ENCODE results near the gene IL11. TPM values are rescaled to one million over a fixed set of nuclear protein-coding genes. Genes with fewer than 3 reads are reported as not detected.

Gene IL11
- total and polyA plus RNA-seq, 4 experiments from 2014 or later, result 0.32 to 0.47 TPM; not detected in 2

GRCh38 chr19:55344444-55344843, 25.8 kb downstream of the IL11 start:
- no peak for DNase-seq
- Mint-ChIP-seq H3K9me3 (no peaks in the 10 kb centered on the region), H3K27ac (no peak overlapping the region), H3K36me3 (peaks cover 4 to 10% of the 10 kb centered on the region in 2 donors), H3K4me1 (peaks cover 4 to 22% (median 12%) of the 10 kb centered on the region in 4 donors), H3K4me3 (no peak overlapping the region), H3K27me3 (peaks cover 0 to 2% of the 10 kb centered on the region in 2 donors)
- H3K9me3 ChIP-seq (ENCODE audit: control insufficient read depth in 1 of 2, low read length in 2 of 2), result no peaks in the 10 kb centered on the region
- no peak overlapping the region for H3K27ac ChIP-seq (ENCODE audit: low read depth, low read length)
- intact Hi-C loops (cut with micrococcal nuclease), result no loop called here
- H3K4me3 ChIP-seq (ENCODE audit: low read length in 2 of 2), result no peak overlapping the region
- H3K4me1 ChIP-seq (ENCODE audit: insufficient read depth, low read length), result peaks cover 17% of the 10 kb centered on the region
- peaks cover 3% of the 10 kb centered on the region for H3K36me3 ChIP-seq (ENCODE audit: insufficient read depth, low read length)
- POLR2A ChIA-PET (ENCODE audit: partially characterized antibody), result no interaction called here
- no peaks in the 10 kb centered on the region for H3K27me3 ChIP-seq (ENCODE audit: insufficient read depth, low read length)
- CTCF ChIA-PET (ENCODE audit: partially characterized antibody), result no interaction called here

GRCh38 chr19:55341595-55342531, 28.4 kb downstream of the IL11 start:
- Mint-ChIP-seq H3K4me1 (peaks cover 9 to 35% (median 18%) of the 10 kb centered on the region in 4 donors), H3K4me3 (peak overlapping the region in 7 of 8 donors; percentile 30 to 67 (median 64)), H3K36me3 (peaks cover 4 to 16% of the 10 kb centered on the region in 2 donors), H3K27me3 (peaks cover 1 to 11% of the 10 kb centered on the region in 2 donors), H3K27ac (peak overlapping the region in 6 of 7 donors; percentile 76 to 97 (median 82)), H3K9me3 (peaks cover 0 to 5% (median 0%) of the 10 kb centered on the region in 8 donors)
- Histone ChIP-seq H3K4me3 (ENCODE audit: low read length in 2 of 2) (no peak overlapping the region), H3K36me3 (ENCODE audit: insufficient read depth, low read length) (peaks cover 3% of the 10 kb centered on the region), H3K9me3 (ENCODE audit: control insufficient read depth in 1 of 2, low read length in 2 of 2) (no peaks in the 10 kb centered on the region), H3K27ac (ENCODE audit: low read depth, low read length) (no peak overlapping the region), H3K27me3 (ENCODE audit: insufficient read depth, low read length) (no peaks in the 10 kb centered on the region), H3K4me1 (ENCODE audit: insufficient read depth, low read length) (peaks cover 24% of the 10 kb centered on the region)
- intact Hi-C loops (cut with micrococcal nuclease), result no loop called here
- POLR2A ChIA-PET (ENCODE audit: partially characterized antibody), result interaction anchor here (0.8 to 1.8 kb wide), 3 partner anchors 41 to 83 kb away, joined by 3 to 5 read pairs (median 5); partner anchors contain the start of gene PPP6R1
- no peak for DNase-seq
- CTCF ChIA-PET (ENCODE audit: partially characterized antibody), result interaction anchor here (1.1 kb wide), 1 partner anchor 40 kb away, joined by 3 read pairs; no protein-coding TSS in a partner anchor

- peaks cover 0 to 5% (median 0%) of the 10 kb centered on the region in 8 donors for H3K9me3 Mint-ChIP-seq
- H3K4me1 Mint-ChIP-seq, result peaks cover 9 to 35% (median 18%) of the 10 kb centered on the region in 4 donors
- Histone ChIP-seq H3K27me3 (ENCODE audit: insufficient read depth, low read length) (no peaks in the 10 kb centered on the region), H3K4me3 (ENCODE audit: low read length in 2 of 2) (peak overlapping the region in 1 of 2 donors; percentile 67), H3K36me3 (ENCODE audit: insufficient read depth, low read length) (peaks cover 3% of the 10 kb centered on the region), H3K4me1 (ENCODE audit: insufficient read depth, low read length) (peaks cover 24% of the 10 kb centered on the region), H3K9me3 (ENCODE audit: control insufficient read depth in 1 of 2, low read length in 2 of 2) (no peaks in the 10 kb centered on the region), H3K27ac (ENCODE audit: low read depth, low read length) (peak overlapping the region; percentile 82)
- H3K4me3 Mint-ChIP-seq, result peak overlapping the region; percentile 74 to 87 (median 80)
- intact Hi-C loops (cut with micrococcal nuclease), result no loop called here
- peaks cover 4 to 16% of the 10 kb centered on the region in 2 donors for H3K36me3 Mint-ChIP-seq
- H3K27ac Mint-ChIP-seq, result peak overlapping the region; percentile 76 to 97 (median 92)
- DNase-seq, result peak; percentile 15 to 56 (median 24)
- H3K27me3 Mint-ChIP-seq, result peaks cover 1 to 12% of the 10 kb centered on the region in 2 donors
- CTCF ChIA-PET (ENCODE audit: partially characterized antibody), result interaction anchor here (1.1 kb wide), 1 partner anchor 40 kb away, joined by 3 read pairs; no protein-coding TSS in a partner anchor
- POLR2A ChIA-PET (ENCODE audit: partially characterized antibody), result interaction anchor here (0.8 to 1.8 kb wide), 5 partner anchors 40 to 82 kb away, joined by 3 to 5 read pairs (median 5); partner anchors contain the start of genes PPP6R1 and TMEM238
Measured at GRCh38 chr19:55341171-55341588, 29.1 kb downstream of the IL11 start.

- Histone ChIP-seq H3K36me3 (ENCODE audit: insufficient read depth, low read length) (peaks cover 3% of the 10 kb centered on the region), H3K4me3 (ENCODE audit: low read length in 2 of 2) (peak overlapping the region; percentile 3 to 67), H3K27ac (ENCODE audit: low read depth, low read length) (peak overlapping the region; percentile 82), H3K4me1 (ENCODE audit: insufficient read depth, low read length) (peaks cover 24% of the 10 kb centered on the region), H3K9me3 (ENCODE audit: control insufficient read depth in 1 of 2, low read length in 2 of 2) (no peaks in the 10 kb centered on the region), H3K27me3 (ENCODE audit: insufficient read depth, low read length) (no peaks in the 10 kb centered on the region)
- H3K27ac Mint-ChIP-seq, result peak overlapping the region; percentile 76 to 97 (median 92)
- peak overlapping the region; percentile 74 to 87 (median 80) for H3K4me3 Mint-ChIP-seq
- POLR2A ChIA-PET (ENCODE audit: partially characterized antibody), result interaction anchor here (0.8 to 1.8 kb wide), 3 partner anchors 39 to 82 kb away, joined by 3 to 5 read pairs (median 5); partner anchors contain the start of genes PPP6R1 and TMEM238
- DNase-seq, result peak in 2 of 5 donors; percentile 14 to 26
- CTCF ChIA-PET (ENCODE audit: partially characterized antibody), result interaction anchor here (1.1 kb wide), 1 partner anchor 39 kb away, joined by 3 read pairs; no protein-coding TSS in a partner anchor
- H3K4me1 Mint-ChIP-seq, result peaks cover 9 to 35% (median 18%) of the 10 kb centered on the region in 4 donors
- peaks cover 0 to 5% (median 0%) of the 10 kb centered on the region in 8 donors for H3K9me3 Mint-ChIP-seq
- H3K27me3 Mint-ChIP-seq, result peaks cover 1 to 12% of the 10 kb centered on the region in 2 donors
- peaks cover 4 to 16% of the 10 kb centered on the region in 2 donors for H3K36me3 Mint-ChIP-seq
- intact Hi-C loops (cut with micrococcal nuclease), result no loop called here
Measured at GRCh38 chr19:55340784-55341147, 29.5 kb downstream of the IL11 start.

GRCh38 chr19:55339889-55340783, 30.1 kb downstream of the IL11 start:
- H3K27me3 ChIP-seq (ENCODE audit: insufficient read depth, low read length), result no peaks in the 10 kb centered on the region
- H3K4me3 Mint-ChIP-seq, result peak overlapping the region; percentile 90 to 96 (median 93)
- peak overlapping the region; percentile 82 for H3K27ac ChIP-seq (ENCODE audit: low read depth, low read length)
- CTCF ChIA-PET (ENCODE audit: partially characterized antibody), result interaction anchor here (1.0 to 2.6 kb wide), 8 partner anchors 9 to 136 kb away, joined by 3 to 30 read pairs (median 6); partner anchors contain the start of genes HSPBP1, TMEM238 and ZNF628
- intact Hi-C loops (cut with micrococcal nuclease), result loop anchor here (1.0 kb wide), 10 partner anchors 14 to 313 kb away; partner anchors contain the start of genes COX6B2, HSPBP1, PPP1R12C and PPP6R1
- peaks cover 24% of the 10 kb centered on the region for H3K4me1 ChIP-seq (ENCODE audit: insufficient read depth, low read length)
- H3K27ac Mint-ChIP-seq, result peak overlapping the region; percentile 97 to 100 (median 99)
- POLR2A ChIA-PET (ENCODE audit: partially characterized antibody), result interaction anchor here (0.5 to 4.1 kb wide), 33 partner anchors 8 to 891 kb away, joined by 3 to 94 read pairs (median 7); partner anchors contain the start of genes COX6B2, FIZ1, HSPBP1 and ISOC2
- no peaks in the 10 kb centered on the region for H3K9me3 ChIP-seq (ENCODE audit: control insufficient read depth in 1 of 2, low read length in 2 of 2)
- peaks cover 0 to 5% (median 0%) of the 10 kb centered on the region in 8 donors for H3K9me3 Mint-ChIP-seq
- H3K4me1 Mint-ChIP-seq, result peaks cover 9 to 35% (median 18%) of the 10 kb centered on the region in 4 donors
- H3K27me3 Mint-ChIP-seq, result peaks cover 1 to 12% of the 10 kb centered on the region in 2 donors
- peak overlapping the region; percentile 66 to 67 for H3K4me3 ChIP-seq (ENCODE audit: low read length in 2 of 2)
- peaks cover 3% of the 10 kb centered on the region for H3K36me3 ChIP-seq (ENCODE audit: insufficient read depth, low read length)
- peaks cover 4 to 12% of the 10 kb centered on the region in 2 donors for H3K36me3 Mint-ChIP-seq
- DNase-seq, result peak in 1 of 5 donors; percentile 57
